A549 (cell line): ENCODE measurements around the gene CNOT10. TPM values are rescaled to one million over a fixed set of nuclear protein-coding genes. Genes with fewer than 3 reads are reported as not detected.

Experiments
- polyA plus RNA-seq, 4 experiments: library from polyadenylated mRNA; depleted of rRNA in 3 of 4; stranded (reverse); fragments of >200 nt; fragmentation: RNase III in 1 of 4; extraction: RNeasy Plus Mini Kit Qiagen cat#74134 plus additional on column Dnase treatment in 1 of 4; gene quantifications; 2 replicates in 3 of 4; 3 replicates in 1 of 4; pipeline ENCODE4 v1.2.3, GENCODE V29; 2011 to 2017

Gene CNOT10
- polyA plus RNA-seq, 2 of the 4 experiments (the other 2 are of a cell fraction), result 23.6 to 43.2 TPM

Other genes with a start within 250 kb of the CNOT10 start
- gene CMTM6, start 182.3 kb upstream of the CNOT10 start, polyA plus RNA-seq (2011; rRNA removed), result 62.2 and 65.6 TPM in 2 replicates
- 43.9 to 49.9 TPM (median 49.5 TPM) in 3 replicates for gene CMTM6, start 182.3 kb upstream of the CNOT10 start, polyA plus RNA-seq (2017; fragmentation: RNase III; extraction: RNeasy Plus Mini Kit Qiagen cat#74134 plus additional on column Dnase treatment)
- gene DYNC1LI1, start 114.3 kb upstream of the CNOT10 start, polyA plus RNA-seq (2011; rRNA removed), result 42.8 and 66.9 TPM in 2 replicates
- 42.0 to 45.2 TPM (median 42.6 TPM) in 3 replicates for gene DYNC1LI1, start 114.3 kb upstream of the CNOT10 start, polyA plus RNA-seq (2017; fragmentation: RNase III; extraction: RNeasy Plus Mini Kit Qiagen cat#74134 plus additional on column Dnase treatment)
- 0.01 TPM in 1 of 2 replicates, not detected in the other for gene TRIM71, start 132.8 kb downstream of the CNOT10 start, polyA plus RNA-seq (2011; rRNA removed)
- gene TRIM71, start 132.8 kb downstream of the CNOT10 start, polyA plus RNA-seq (2017; fragmentation: RNase III; extraction: RNeasy Plus Mini Kit Qiagen cat#74134 plus additional on column Dnase treatment), result not detected in 3 replicates